HEK293T (cell line): ENCODE results near the gene PPFIBP1.

ENCODE experiments used
- BHLHE40 ChIP-seq: fragments of 450-650 bp; IDR thresholded peaks from 2 replicates; pipeline ENCODE4 v1.6.1; 2016; ENCODE audit warnings: mild to moderate bottlenecking, moderate library complexity, borderline replicate concordance
- FOXM1 ChIP-seq: fragments of 450-650 bp; IDR thresholded peaks from 2 replicates; pipeline ENCODE4 v1.6.1; 2017; ENCODE audit warnings: mild to moderate bottlenecking, borderline replicate concordance
- NFRKB ChIP-seq: fragments of 450-650 bp; IDR thresholded peaks from 2 replicates; pipeline ENCODE4 v1.6.1; 2016; ENCODE audit warnings: mild to moderate bottlenecking, moderate library complexity
- SP1 ChIP-seq: fragments of 450-650 bp; IDR thresholded peaks from 2 replicates; pipeline ENCODE4 v1.6.1; 2017
- TARDBP ChIP-seq: fragments of 450-650 bp; IDR thresholded peaks from 2 replicates; pipeline ENCODE4 v1.6.1; 2016
- TF ChIP-seq, protein P1 (sequence below): fragments of 450-650 bp; IDR thresholded peaks from 2 replicates; pipeline ENCODE4 v1.6.1; 2016

DNA sequence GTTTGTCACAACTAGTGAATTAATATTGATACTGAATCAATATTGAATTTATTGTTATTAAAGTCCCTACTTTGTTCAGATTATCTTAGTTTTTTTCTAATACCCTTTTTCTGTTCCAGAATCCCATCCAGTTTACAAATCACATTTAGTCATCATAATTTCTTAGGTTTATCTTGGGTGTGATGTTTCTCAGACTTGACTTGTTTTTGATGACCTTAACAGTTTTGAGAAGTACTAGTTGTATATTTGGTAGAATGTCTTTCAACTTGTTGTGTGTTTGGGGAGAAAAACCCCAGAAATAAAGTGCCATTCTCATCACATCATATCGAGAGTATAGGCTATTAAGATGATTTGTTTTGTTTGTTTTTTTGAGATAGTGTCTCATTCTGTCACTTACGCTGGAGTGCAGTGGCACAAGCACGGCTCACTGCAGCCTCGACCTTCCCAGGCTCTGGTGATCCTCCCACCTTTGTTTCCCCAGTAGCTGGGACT is 206.1 kb downstream of the PPFIBP1 start:
- TF ChIP-seq NFRKB (no peak), FOXM1 (no peak), BHLHE40 (no peak), TARDBP (no peak), SP1 (no peak)
- TF ChIP-seq, protein P1, sequence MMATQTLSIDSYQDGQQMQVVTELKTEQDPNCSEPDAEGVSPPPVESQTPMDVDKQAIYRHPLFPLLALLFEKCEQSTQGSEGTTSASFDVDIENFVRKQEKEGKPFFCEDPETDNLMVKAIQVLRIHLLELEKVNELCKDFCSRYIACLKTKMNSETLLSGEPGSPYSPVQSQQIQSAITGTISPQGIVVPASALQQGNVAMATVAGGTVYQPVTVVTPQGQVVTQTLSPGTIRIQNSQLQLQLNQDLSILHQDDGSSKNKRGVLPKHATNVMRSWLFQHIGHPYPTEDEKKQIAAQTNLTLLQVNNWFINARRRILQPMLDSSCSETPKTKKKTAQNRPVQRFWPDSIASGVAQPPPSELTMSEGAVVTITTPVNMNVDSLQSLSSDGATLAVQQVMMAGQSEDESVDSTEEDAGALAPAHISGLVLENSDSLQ: no peak
